Right cardiac atrium (tissue), 5 donors: ENCODE results near the gene HARS2. TPM values are rescaled to one million over a fixed set of nuclear protein-coding genes. Genes with fewer than 3 reads are reported as not detected.

Experiments
- ATAC-seq, 2 donors: fragments of 200-7000 bp; cut with Tn5 transposase; one replicate each; pipeline versions ENCODE4 v1.8.0 to v1.9.1; 2020; ENCODE audit warnings: moderate library complexity in 2 of 2, mild to moderate bottlenecking in 1 of 2
- DNase-seq, 3 donors: peaks; one replicate each; pipeline ENCODE4 v3.0.0-alpha.2; 2020
- H3K27ac ChIP-seq: one replicate; pipeline ENCODE4 v1.5.1; 2013; ENCODE audit warnings: mild to moderate bottlenecking, low read length, control low read depth, moderate library complexity
- H3K27me3 ChIP-seq: one replicate; pipeline ENCODE4 v1.6.1; 2013; ENCODE audit not compliant: control insufficient read depth, insufficient read depth
- H3K4me1 ChIP-seq: one replicate; pipeline ENCODE4 v1.6.1; 2013; ENCODE audit warnings: low read length; ENCODE audit not compliant: control insufficient read depth, insufficient read depth
- H3K4me3 ChIP-seq: one replicate; pipeline ENCODE4 v1.5.1; 2013; ENCODE audit warnings: low read length, control low read depth
- H3K9me3 ChIP-seq: one replicate; pipeline ENCODE4 v1.6.1; 2013; ENCODE audit warnings: low read length; ENCODE audit not compliant: control insufficient read depth
- WGBS: extraction: QIAGEN DNeasy Blood & Tissue Kit; methylation state at CpG from one replicate; pipeline ENCODE4 v1.1.7; 2013; 5-methylcytosine and 5-hydroxymethylcytosine counted together
- intact Hi-C, 4 donors: fragments of 100-400 bp; cut with DNase I; formaldehyde crosslinking; loops; one replicate each; pipeline versions ENCODE4 v1.11.0 to v1.14.0; 2022 to 2023
- microRNA-seq, 2 donors: library from miRNA; unstranded; fragments of <30 nt; microRNA quantifications; one replicate each; pipeline ENCODE4 v1.2.0, GENCODE V29; 2020 to 2021
- polyA plus RNA-seq: library from polyadenylated mRNA; stranded (reverse); fragments of 200-250 nt; gene quantifications from one replicate; pipeline ENCODE4 v1.2.3, GENCODE V29; 2013
- total RNA-seq, 4 donors: library from RNA; stranded (reverse); fragmentation: NEBNext Ultra II Directional; extraction: Animal tissue kit (Norgen Biotek cat#: 25700); gene quantifications; one replicate each; pipeline ENCODE4 v1.2.1, GENCODE V29; 2021
- donor health status: healthy with polysubstance abuse.
- donor health status: DM: no; HTN: yes; CAD: no.
- donor health status: DM: no; HTN: no; CAD: no.
- donor health status: DM: no; HTN: yes; CAD: no; lungs with severe emphysema.
- donor health status: DM: yes; HTN: yes; CAD: no.

The HARS2 gene
- total and polyA plus RNA-seq, 5 donors, result 16.5 to 24.7 (median 18.6) TPM

DNA sequence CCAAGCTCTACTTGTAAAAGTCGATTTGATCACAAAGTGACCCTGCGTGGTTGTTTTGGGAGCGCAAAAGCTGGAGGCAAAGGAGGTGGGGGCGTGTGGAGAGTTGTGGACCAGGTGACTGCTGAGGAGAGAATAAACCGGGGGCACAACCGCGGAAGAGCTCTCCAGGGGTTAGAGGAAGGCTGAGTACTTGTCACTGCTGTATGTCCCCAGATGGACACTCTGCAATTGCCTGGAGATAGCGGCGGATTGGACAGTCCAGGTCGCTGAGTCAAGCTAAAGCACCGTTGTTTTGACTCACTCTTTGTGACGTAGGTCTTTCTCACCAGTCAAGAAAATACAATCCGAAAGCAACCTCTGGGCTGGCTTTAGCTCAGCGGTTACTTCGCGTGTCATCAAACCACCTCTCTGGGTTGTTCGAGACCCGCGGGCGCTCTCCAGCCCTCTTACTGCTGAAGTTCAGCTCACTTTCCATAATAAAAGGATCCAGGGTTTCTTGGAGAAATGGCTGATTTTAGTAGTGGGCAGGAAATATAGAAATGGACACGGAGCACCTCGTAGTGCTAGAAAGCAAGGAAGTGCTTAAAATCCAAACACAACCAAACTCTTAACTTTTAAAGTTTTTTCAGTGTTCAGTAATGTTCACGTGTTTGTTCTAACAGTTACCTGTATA lies 34.7 kb downstream of the HARS2 start:
- H3K27me3 ChIP-seq, result no peaks in the 10 kb centered on the region
- H3K27ac ChIP-seq, result no peak overlapping the region
- H3K9me3 ChIP-seq, result no peaks in the 10 kb centered on the region
- no peaks in the 10 kb centered on the region for H3K4me1 ChIP-seq
- intact Hi-C loops, result loop anchor here in 1 of 4 donors (10.0 kb wide), 1 partner anchor 361 kb away; the partner anchor contains the start of gene SLC4A9
- no peak overlapping the region for H3K4me3 ChIP-seq
- 9% methylated on average over 23 of the region's 23 CpGs for WGBS
- ATAC-seq (peak; percentile 60 to 89), DNase-seq (peak; percentile 39 to 66 (median 63))

GRCh38 chr5:140733098-140733497 lies 41.8 kb downstream of the HARS2 start:
- intact Hi-C loops, result no loop called here
- Histone ChIP-seq H3K27ac (no peak overlapping the region), H3K4me1 (no peaks in the 10 kb centered on the region), H3K4me3 (no peak overlapping the region), H3K9me3 (no peaks in the 10 kb centered on the region), H3K27me3 (no peaks in the 10 kb centered on the region)
- ATAC-seq, result no peak
- 67% methylated on average over 4 of the region's 4 CpGs for WGBS
- no peak for DNase-seq

- Histone ChIP-seq H3K27ac (no peak overlapping the region), H3K4me1 (no peaks in the 10 kb centered on the region), H3K9me3 (no peaks in the 10 kb centered on the region), H3K4me3 (no peak overlapping the region), H3K27me3 (no peaks in the 10 kb centered on the region)
- ATAC-seq (peak; percentile 73), DNase-seq (no peak)
- WGBS, result 53% methylated on average over 7 of the region's 7 CpGs
- intact Hi-C loops, result no loop called here
Observed at GRCh38 chr5:140734354-140734753, 43.1 kb downstream of the HARS2 start.

DNA sequence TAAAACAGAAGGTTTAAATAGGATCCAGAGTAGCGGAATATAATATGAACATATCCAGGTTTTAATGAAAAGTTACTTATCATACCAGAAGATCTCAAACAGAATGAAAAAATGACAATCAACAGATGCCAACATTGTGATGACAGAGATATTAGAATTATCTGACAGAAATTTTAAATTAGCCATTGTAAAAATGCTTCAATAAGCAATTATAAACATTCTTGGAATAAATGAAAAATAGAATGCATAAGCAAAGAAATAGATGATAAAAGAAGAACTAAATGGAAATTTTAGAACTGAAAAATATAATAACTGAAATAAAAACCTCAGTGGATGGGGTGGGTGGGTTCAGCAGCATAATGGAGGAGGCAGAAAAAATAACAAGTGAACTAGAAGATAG lies 46.2 kb downstream of the HARS2 start:
- DNase-seq (no peak), ATAC-seq (no peak)
- 60% methylated on average over 1 of the region's 1 CpG for WGBS
- Histone ChIP-seq H3K27me3 (no peaks in the 10 kb centered on the region), H3K27ac (no peak overlapping the region), H3K4me1 (no peaks in the 10 kb centered on the region), H3K9me3 (no peaks in the 10 kb centered on the region), H3K4me3 (no peak overlapping the region)
- intact Hi-C loops, result no loop called here

- Histone ChIP-seq H3K4me1 (no peaks in the 10 kb centered on the region), H3K27me3 (no peaks in the 10 kb centered on the region), H3K27ac (no peak overlapping the region), H3K4me3 (no peak overlapping the region), H3K9me3 (no peaks in the 10 kb centered on the region)
- WGBS, result 61% methylated on average over 1 of the region's 1 CpG
- no peak for DNase-seq
- intact Hi-C loops, result no loop called here
- ATAC-seq, result no peak
Observed at GRCh38 chr5:140741967-140742366, 50.7 kb downstream of the HARS2 start.

Small RNA genes lying within 50 kb of the gene (microRNA-seq; reads per million reads assigned to microRNA genes)
- gene MIR3655, result 0 to 0.84 reads per million in 2 donors

Other genes starting within 250 kb of the HARS2 start
- 10 to 100 TPM; 11.2 to 24.0 (median 13.2) TPM for gene EIF4EBP3, start 143.8 kb upstream of the HARS2 start, total RNA-seq
- gene EIF4EBP3, start 143.8 kb upstream of the HARS2 start, polyA plus RNA-seq, result 24.6 TPM
- gene SRA1, start 134.0 kb upstream of the HARS2 start, total RNA-seq, result 10 to 100 TPM; 25.9 to 32.7 (median 28.2) TPM
- 31.1 TPM for gene SRA1, start 134.0 kb upstream of the HARS2 start, polyA plus RNA-seq
- gene APBB3, start 126.9 kb upstream of the HARS2 start, total RNA-seq, result 10 to 100 TPM; 13.2 to 19.2 (median 16.0) TPM
- 16.7 TPM for gene APBB3, start 126.9 kb upstream of the HARS2 start, polyA plus RNA-seq
- gene SLC35A4, start 126.6 kb upstream of the HARS2 start, total RNA-seq, result 10 to 100 TPM; 58.2 to 77.3 (median 71.0) TPM
- gene SLC35A4, start 126.6 kb upstream of the HARS2 start, polyA plus RNA-seq, result 44.6 TPM
- 10 to 100 TPM; 52.8 to 99.0 (median 68.0) TPM for gene CD14, start 58.3 kb upstream of the HARS2 start, total RNA-seq
- 25.1 TPM for gene CD14, start 58.3 kb upstream of the HARS2 start, polyA plus RNA-seq
- 1 to 10 TPM; 4.3 to 5.0 (median 4.8) TPM for gene TMCO6, start 52.0 kb upstream of the HARS2 start, total RNA-seq
- 4.6 TPM for gene TMCO6, start 52.0 kb upstream of the HARS2 start, polyA plus RNA-seq
- 100 to 1,000 TPM in 3 of 4 donors, 10 to 100 TPM in 1; 96.8 to 130 (median 106) TPM for gene NDUFA2, start 43.8 kb upstream of the HARS2 start, total RNA-seq
- gene NDUFA2, start 43.8 kb upstream of the HARS2 start, polyA plus RNA-seq, result 334 TPM
- gene IK, start 43.6 kb upstream of the HARS2 start, total RNA-seq, result 10 to 100 TPM; 68.2 to 77.6 (median 69.9) TPM
- gene IK, start 43.6 kb upstream of the HARS2 start, polyA plus RNA-seq, result 62.4 TPM
- gene WDR55, start 26.6 kb upstream of the HARS2 start, total RNA-seq, result 10 to 100 TPM; 10.0 to 13.8 (median 12.5) TPM
- gene WDR55, start 26.6 kb upstream of the HARS2 start, polyA plus RNA-seq, result 11.2 TPM
- gene DND1, start 17.9 kb upstream of the HARS2 start, total RNA-seq, result under 1 TPM in 3 of 4 donors, not detected in 1; 0.23 to 0.58 (median 0.41) TPM
- 0.54 TPM for gene DND1, start 17.9 kb upstream of the HARS2 start, polyA plus RNA-seq
- gene HARS1, start 85 bp upstream of the HARS2 start, total RNA-seq, result 10 to 100 TPM; 42.9 to 49.6 (median 45.7) TPM
- gene HARS1, start 85 bp upstream of the HARS2 start, polyA plus RNA-seq, result 44.5 TPM
- gene ZMAT2, start 9.0 kb downstream of the HARS2 start, total RNA-seq, result 10 to 100 TPM; 31.3 to 36.3 (median 33.7) TPM
- 52.2 TPM for gene ZMAT2, start 9.0 kb downstream of the HARS2 start, polyA plus RNA-seq
- gene PCDHA1, start 94.7 kb downstream of the HARS2 start, total RNA-seq, result not detected
- gene PCDHA1, start 94.7 kb downstream of the HARS2 start, polyA plus RNA-seq, result not detected
- gene PCDHA2, start 103.4 kb downstream of the HARS2 start, total RNA-seq, result under 1 TPM in 1 of 4 donors, not detected in 3; 0.08 TPM
- gene PCDHA2, start 103.4 kb downstream of the HARS2 start, polyA plus RNA-seq, result not detected
- gene PCDHA3, start 109.6 kb downstream of the HARS2 start, total RNA-seq, result under 1 TPM; 0.20 to 0.40 (median 0.27) TPM
- 0.07 TPM for gene PCDHA3, start 109.6 kb downstream of the HARS2 start, polyA plus RNA-seq
- under 1 TPM in 3 of 4 donors, not detected in 1; 0.14 to 0.21 (median 0.14) TPM for gene PCDHA4, start 115.6 kb downstream of the HARS2 start, total RNA-seq
- 0.02 TPM for gene PCDHA4, start 115.6 kb downstream of the HARS2 start, polyA plus RNA-seq
- gene PCDHA5, start 130.2 kb downstream of the HARS2 start, total RNA-seq, result under 1 TPM in 2 of 4 donors, not detected in 2; 0.06 to 0.09 TPM
- 0.02 TPM for gene PCDHA5, start 130.2 kb downstream of the HARS2 start, polyA plus RNA-seq
- gene PCDHA6, start 136.5 kb downstream of the HARS2 start, total RNA-seq, result under 1 TPM in 3 of 4 donors, not detected in 1; 0.08 to 0.20 (median 0.14) TPM
- 0.07 TPM for gene PCDHA6, start 136.5 kb downstream of the HARS2 start, polyA plus RNA-seq
- gene PCDHA7, start 142.8 kb downstream of the HARS2 start, total RNA-seq, result under 1 TPM in 2 of 4 donors, not detected in 2; 0.12 to 0.14 TPM
- 0.02 TPM for gene PCDHA7, start 142.8 kb downstream of the HARS2 start, polyA plus RNA-seq
- under 1 TPM in 2 of 4 donors, not detected in 2; 0.06 TPM for gene PCDHA8, start 149.7 kb downstream of the HARS2 start, total RNA-seq
- gene PCDHA8, start 149.7 kb downstream of the HARS2 start, polyA plus RNA-seq, result not detected
- under 1 TPM in 1 of 4 donors, not detected in 3; 0.03 TPM for gene PCDHA9, start 156.9 kb downstream of the HARS2 start, total RNA-seq
- not detected for gene PCDHA9, start 156.9 kb downstream of the HARS2 start, polyA plus RNA-seq
- gene PCDHA10, start 164.4 kb downstream of the HARS2 start, total RNA-seq, result under 1 TPM; 0.06 to 0.59 (median 0.39) TPM
- gene PCDHA10, start 164.4 kb downstream of the HARS2 start, polyA plus RNA-seq, result 0.02 TPM
- gene PCDHA11, start 177.5 kb downstream of the HARS2 start, total RNA-seq, result under 1 TPM in 3 of 4 donors, not detected in 1; 0.06 to 0.42 (median 0.12) TPM
- not detected for gene PCDHA11, start 177.5 kb downstream of the HARS2 start, polyA plus RNA-seq
- under 1 TPM in 2 of 4 donors, not detected in 2; 0.20 to 0.31 TPM for gene PCDHA12, start 183.9 kb downstream of the HARS2 start, total RNA-seq
- 0.02 TPM for gene PCDHA12, start 183.9 kb downstream of the HARS2 start, polyA plus RNA-seq
- under 1 TPM in 1 of 4 donors, not detected in 3; 0.09 TPM for gene PCDHA13, start 190.7 kb downstream of the HARS2 start, total RNA-seq
- gene PCDHA13, start 190.7 kb downstream of the HARS2 start, polyA plus RNA-seq, result 0.05 TPM
- under 1 TPM; 0.09 to 0.23 (median 0.11) TPM for gene PCDHAC1, start 234.8 kb downstream of the HARS2 start, total RNA-seq
- gene PCDHAC1, start 234.8 kb downstream of the HARS2 start, polyA plus RNA-seq, result not detected